A549 treated with CpdA at 1 μM for 4 hours (cell line): ENCODE measurements around the gene PSTK. TPM values are rescaled to one million over a fixed set of nuclear protein-coding genes. Genes with fewer than 3 reads are reported as not detected.

ENCODE experiments used
- total RNA-seq: library from RNA; stranded (reverse); fragments of 200-300 nt; extraction: Qiagen RNA extraction; gene quantifications from 5 replicates; pipeline ENCODE4 v1.2.3, GENCODE V29; 2022; ENCODE audit warnings: low read depth

PSTK gene
- total RNA-seq, result 4.7 to 5.4 TPM (median 5.1 TPM) in 5 replicates

GRCh38 chr10:122980209-122981065, at the start of gene PSTK:
PSTK (plus strand) TSS chr10:122980401; CDS start chr10:122980480, 79 bp downstream.

DNA sequence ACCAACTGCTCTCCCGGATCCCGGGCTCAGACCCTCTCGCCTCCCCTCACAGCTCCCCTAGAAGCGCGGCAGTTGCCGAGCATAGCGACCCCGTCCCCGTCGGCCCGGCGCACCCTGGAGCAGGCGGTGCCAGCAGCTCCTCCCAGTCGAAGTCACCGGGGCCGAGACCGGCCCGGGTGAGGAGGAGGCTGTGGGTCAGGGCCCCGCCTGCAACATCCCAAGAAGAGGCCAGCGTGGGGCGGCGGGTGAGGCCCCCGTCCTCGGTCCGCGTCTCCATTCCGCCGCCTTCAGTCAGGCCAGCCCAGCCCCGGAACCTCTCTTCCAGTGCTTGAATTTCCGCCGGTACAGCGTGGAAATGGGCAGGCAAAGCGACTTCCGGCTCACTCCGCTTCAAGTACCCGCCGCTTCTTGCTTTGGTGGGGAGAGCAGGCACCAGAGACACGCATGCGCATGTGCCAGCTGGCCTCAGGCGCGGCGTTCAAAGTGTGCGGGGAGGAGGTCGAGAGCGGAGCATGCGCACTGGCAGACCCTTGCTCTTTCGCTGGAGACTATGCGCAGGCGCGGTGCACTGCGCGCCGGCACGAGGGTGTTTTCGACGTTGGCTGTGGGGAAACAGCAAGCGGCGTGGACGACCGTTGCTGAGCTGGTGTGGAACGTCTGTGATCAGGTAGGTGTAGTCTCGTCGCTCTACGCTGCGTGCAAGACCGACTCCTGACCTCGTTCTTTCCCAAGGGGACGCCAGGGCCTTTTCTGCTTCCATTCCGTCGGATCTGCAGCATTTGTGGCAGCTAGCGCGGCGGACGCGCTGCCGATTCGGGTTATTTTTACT, 26.1 kb upstream of the PSTK start, which contains the start of gene C10orf88:
Gene C10orf88, minus strand, starts transcription at position 326 of the 829 bp plus-strand sequence. Its CDS starts 49 bp downstream, at position 277.

GRCh38 chr10:123008355-123009104, 28.3 kb downstream of the PSTK start, which contains the start of the genes ACADSB and IKZF5:
ACADSB (plus strand) TSS chr10:123009006; CDS start chr10:123009030, 24 bp downstream.
IKZF5 (minus strand) TSS chr10:123008795; CDS start chr10:122998625, 10,170 bp downstream.

Other genes starting within 250 kb of the PSTK start
- gene CUZD1, start 134.5 kb upstream of the PSTK start, total RNA-seq, result 1.1 to 1.9 TPM (median 1.4 TPM) in 5 replicates
- 13.1 to 15.6 TPM (median 14.3 TPM) in 5 replicates for gene FAM24B, start 100.8 kb upstream of the PSTK start, total RNA-seq
- gene FAM24A, start 69.8 kb upstream of the PSTK start, total RNA-seq, result not detected in 5 replicates
- gene C10orf88, start 26.2 kb upstream of the PSTK start, total RNA-seq, result 7.2 to 9.3 TPM (median 8.7 TPM) in 5 replicates
- gene IKZF5, start 28.4 kb downstream of the PSTK start, total RNA-seq, result 5.8 to 7.5 TPM (median 6.6 TPM) in 5 replicates
- 5.1 to 9.2 TPM (median 7.7 TPM) in 5 replicates for gene ACADSB, start 28.6 kb downstream of the PSTK start, total RNA-seq
- not detected in 5 replicates for gene HMX3, start 155.6 kb downstream of the PSTK start, total RNA-seq
- 0.10 to 0.18 TPM (median 0.16 TPM) in 4 of 5 replicates, not detected in the other for gene HMX2, start 167.7 kb downstream of the PSTK start, total RNA-seq
- 172 to 206 TPM (median 180 TPM) in 5 replicates for gene BUB3, start 174.0 kb downstream of the PSTK start, total RNA-seq